HG03342 (cell line): Measurements from ENCODE around the gene FBLN2.
"Not testable (repeated sequence)": the region's sequence is repeated elsewhere in the genome, so short reads cannot be mapped to it uniquely, and the experiment has no call there.

Source experiments
- ATAC-seq: cut with Tn5 transposase; IDR thresholded peaks from one replicate; pipeline ENCODE4 v1.9.1; 2021; ENCODE audit warnings: mild to moderate bottlenecking, moderate library complexity; ENCODE audit not compliant: unreplicated experiment

FBLN2 gene

DNA sequence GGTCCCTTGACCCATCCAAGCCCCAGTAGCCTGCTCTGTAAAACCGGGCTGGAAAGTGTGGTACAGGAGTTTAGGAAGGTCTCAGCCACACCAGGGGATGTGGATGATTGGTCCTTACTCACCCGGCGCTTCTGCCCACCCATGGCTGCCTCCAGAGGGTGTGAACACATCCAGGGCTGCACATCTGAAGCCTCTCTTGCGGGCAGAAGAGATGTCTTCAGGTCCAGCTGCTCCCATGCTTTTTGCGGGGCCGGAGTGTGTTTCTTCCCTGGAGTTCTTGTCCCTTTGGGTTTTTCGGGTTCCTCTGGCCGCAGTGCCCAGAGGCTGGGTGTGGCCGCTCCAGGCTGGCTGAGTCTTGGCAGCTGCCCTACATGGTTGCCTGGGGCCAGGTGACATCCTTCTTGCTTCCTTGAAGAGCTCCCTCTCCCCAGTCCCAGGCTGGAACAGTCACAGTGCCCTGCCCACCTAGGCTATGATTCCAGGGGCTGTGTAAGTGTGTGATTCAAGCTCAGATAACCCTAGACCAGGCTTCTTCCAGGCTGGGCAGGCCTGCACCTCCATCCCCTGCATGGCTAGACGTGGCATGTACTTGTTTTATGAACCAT is 34.9 kb upstream of the FBLN2 start:
- no peak for ATAC-seq

DNA sequence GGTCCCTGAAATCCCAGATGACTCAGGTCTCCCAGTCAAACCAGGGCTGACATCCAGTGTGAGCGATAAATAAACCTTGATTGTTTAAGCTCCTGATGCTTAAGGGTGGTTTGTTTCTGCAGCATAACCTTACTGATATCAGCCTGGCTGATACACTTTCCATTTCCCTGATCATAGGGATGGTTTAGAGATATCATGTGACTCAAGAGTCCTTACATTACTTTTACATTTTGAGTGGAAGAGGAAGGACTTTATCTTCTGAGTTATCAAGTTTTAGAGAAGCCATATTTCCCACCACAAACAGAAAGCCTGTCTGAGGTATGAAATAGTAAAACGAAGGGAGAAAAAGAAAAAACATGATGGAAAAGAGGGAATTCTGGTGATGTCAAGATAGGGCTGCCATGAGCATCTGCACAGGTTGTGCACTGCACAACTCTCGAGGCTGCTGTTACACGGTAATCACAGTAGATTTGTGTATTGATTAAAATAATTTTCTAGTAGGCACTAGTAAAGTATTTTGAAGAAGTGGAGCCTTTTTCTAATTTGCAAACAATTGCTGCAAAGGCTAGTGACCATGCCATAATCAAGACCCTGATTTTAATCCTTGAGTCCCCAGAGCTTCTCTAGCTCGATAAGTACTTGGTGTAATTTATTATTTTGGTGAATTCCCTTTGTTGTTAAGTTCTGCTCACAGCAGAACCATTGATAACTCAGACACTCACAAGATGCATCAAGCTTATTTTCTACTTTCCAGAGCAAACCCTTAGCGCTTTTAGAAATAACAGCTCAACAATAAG is 34.1 kb upstream of the FBLN2 start:
- ATAC-seq, result no peak

DNA sequence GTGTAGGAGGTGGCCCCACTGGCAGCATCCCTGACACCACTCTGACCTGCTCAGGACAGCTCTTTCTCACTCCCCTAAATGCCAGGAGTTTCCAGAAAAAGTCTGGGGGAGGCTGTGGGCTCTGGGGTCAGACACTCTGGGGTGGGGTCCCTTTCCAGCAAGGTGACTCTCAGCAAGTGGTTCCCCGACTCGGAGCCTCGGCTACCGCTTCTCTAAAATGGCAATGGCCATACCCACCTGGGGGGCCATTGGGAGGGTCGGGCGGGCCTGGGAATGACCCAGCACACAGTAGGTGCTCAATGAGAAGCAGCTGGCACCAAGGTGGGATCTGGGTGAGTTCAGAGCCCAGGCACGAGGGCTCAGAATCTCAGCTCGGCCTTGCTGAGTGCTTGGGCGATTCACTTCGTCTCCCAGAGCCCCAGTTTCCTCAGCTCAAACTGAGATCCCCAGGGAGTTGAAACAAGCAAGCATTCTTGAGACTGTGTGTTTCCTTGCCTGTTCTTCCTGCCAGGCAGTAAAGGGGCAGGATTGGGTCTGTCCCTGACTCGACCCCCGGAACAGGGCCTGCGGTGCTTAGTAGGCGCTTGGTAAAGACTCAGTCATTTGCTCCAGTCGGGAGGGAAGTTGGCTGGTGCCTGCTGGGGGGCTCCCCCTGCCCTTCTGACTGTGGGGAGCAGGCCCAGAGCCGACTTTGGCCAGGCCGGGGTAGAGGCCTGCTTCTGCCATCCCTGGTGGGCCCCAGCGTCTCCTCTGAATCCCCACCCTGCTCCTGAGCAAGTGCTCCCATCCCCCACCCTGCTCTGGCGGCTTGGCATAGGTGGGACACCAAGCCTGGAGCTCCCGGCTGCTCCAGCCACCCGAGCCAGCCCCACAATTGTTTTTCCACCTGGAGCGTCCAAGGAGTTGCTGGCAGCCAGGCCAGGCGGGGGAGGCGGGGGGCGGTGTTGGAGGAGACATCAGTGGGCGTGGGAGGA is 32.9 kb upstream of the FBLN2 start:
- no peak for ATAC-seq

DNA sequence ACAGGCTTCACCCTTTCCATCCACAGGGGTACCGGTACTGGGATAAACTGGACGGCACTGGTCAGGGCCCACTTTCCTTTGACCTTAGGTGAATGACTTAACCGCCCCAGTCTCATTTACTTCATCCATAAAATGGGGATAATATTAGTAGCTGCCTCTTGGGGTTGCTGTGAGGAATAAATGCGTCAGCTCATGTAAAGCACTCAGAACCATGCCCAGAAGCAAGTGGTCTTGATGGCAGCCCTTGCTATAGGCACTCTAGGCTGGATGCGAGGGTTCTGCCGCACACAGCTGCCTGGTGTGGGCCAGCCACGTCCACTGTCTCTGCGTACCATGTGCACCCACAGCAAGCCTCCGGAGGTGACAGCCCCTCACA is 32.2 kb upstream of the FBLN2 start:
- no peak for ATAC-seq

DNA sequence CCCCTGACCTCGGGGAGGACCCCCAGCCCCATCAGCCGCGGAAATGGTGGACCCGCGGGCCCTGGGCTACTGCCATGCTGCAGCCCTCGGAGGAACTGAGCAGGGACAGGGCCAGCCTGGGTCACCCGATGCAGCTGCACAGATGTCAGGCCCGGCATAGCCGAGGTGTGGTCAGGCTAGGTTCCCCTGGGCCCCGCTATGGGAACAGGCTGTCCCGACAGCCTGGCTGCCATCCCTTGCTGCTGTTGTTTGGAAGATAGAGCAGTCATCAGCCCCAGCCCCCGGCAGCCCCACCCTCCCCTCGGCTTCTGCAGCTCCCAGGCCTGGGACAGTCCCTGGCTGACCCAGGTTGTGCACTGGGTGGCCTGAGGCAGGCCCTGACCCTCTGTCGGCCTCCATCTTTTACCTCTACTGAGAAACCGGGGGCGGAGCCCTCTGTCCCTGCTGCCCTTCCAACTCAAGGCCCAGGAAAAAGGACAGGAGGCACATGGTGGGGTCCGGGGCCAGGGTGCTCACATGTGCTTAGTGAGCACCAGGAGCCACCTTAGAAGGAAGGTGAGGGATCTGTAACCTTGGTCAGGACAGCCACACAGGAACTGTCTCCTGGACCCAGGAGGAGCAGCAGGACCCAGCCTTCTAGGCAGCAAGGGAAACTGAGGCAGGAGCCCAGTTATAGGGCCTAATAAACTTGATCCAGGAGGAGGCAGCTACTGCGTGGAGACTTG is 31.5 kb upstream of the FBLN2 start:
- ATAC-seq, result no peak

DNA sequence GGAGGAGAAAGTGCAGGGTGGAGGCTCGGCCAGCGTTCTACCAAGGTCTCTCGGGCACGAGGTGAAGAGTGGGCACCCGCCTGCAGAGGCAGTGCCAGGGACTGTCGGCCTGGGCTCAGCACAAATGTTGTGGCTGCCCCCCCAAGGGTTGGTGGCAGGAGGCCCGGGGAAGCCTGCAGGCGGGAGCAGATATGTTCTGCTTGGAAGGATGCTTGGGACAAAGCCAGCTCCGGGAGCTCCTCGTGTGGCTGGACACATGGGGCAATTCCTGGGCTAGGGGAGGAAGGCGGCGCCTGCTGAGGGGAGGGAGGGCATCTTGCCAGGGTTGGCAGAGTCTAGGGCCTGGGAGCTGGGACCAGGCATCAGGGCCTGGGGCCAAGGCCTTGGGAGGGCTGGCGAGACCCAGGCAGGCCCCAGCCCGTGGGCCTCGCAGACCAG is 30.4 kb upstream of the FBLN2 start:
- ATAC-seq, result no peak

DNA sequence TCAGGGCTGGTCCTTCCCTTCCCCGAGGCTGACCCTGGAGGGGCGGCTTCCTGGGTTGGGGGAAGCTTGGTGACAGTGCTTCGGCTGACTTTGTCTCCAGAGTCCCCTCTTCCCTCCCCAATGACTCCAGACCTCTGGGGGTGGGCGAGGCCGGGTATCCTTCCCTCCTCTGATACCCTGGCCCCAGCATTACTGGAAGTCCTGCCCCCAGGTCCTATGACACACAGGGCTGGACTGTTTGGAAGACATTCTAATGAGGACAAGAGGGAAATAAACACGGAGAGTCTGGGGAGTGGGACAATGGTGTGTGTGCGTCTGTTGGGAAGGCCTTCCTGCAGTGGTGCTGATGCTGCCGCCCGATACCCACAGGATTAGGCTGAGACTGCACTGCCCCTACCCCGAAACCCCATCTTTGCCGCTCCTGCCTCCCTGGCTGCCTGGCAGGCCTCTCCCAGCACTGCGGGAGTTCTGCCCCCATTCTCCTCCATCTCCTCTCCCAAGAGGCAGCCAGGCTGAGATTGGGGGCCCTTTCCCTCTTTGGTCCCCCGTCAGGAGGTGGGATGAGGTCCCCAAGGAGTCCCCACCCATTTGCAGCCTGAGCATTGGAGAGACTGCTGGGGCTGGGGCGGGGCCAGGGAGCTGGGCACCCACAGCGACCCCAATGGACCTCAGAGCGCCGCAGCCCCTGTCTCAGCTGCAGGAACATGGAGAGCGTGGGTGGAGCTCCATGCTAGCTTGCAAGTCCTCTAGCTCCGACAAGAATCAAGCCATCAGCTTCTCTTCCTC is 29.7 kb upstream of the FBLN2 start:
- no peak for ATAC-seq

DNA sequence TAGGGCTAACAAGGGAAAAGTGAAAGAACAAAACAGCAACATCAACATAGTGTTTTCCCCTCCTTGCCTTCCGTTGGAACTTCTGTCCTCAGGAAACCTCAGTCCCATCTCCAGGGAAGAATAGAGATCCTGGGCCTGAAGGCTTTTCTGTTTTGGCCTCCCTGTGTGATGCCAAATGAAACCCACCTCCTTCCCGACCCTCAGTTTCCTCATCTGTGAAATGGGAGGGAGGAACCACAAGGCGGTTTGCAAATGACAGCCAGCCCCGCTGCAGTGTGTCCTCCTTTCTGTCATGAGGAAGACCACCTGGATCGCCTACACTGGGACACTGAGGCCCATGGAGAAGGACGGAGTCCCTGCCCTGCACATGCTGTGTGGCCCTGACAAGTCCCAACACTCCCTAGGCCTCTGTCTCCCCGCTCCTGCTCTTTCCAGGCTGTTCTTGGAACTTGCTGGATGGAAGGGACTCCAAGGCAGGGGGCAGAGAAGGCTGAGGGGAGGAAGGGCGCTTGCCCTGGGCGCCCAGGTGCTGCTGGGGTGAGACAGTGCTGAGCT is 28.5 kb upstream of the FBLN2 start:
- no peak for ATAC-seq

DNA sequence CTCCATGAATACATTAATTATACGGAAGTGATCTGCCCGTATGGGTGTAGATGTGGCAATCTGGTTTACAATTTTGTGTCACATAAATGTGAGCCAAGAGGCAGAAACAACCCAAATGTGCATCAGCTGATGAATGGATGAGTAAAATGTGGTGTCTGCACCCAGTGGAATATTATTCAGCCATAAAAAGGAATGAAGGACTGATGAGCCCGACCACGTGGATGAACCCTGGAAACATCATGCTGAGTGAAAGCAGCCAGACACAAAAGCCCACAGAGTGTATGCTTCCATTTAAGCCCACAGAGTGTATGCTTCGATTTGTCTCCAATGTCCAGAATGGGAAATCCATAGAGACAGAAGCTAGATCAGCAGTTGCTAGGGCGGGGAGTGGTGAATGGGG is 27.6 kb upstream of the FBLN2 start:
- no peak for ATAC-seq

DNA sequence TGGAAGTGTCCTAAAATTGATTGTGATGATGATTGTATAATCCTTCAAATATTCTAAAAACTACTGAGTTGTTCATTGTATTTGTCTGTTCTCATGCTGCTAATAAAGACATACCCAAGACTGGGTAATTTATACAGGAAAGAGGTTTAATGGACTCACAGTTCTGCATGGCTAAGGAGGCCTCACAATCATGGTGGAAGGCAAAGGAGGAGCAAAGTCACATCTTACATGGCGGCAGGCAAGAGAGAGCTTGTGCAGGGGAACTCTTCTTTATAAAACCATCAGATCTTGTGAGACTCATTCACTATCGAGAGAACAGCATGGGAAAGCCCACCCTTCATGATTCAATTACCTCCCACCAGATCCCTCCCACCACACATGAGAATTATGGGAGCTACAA is 27.2 kb upstream of the FBLN2 start:
- not testable (repeated sequence) for ATAC-seq

DNA sequence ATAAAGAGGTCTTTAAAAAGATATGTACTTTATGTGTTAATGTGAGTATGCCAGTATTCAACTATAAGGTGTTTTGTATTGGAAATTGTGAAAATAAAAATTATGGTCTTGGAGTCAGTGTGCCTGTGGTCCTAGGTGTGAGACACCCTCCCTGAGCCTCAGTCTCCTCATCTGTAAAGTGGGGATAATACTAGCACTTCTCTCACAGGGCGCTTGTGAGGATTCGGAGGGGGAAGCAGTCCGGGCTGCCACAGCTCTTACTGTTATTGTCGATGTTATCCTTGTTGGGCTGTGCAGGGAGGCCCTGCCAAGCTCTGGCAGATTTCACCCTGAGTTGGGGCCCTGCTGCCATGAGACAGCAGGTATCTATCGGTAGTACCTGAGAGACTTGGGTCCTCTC is 26.7 kb upstream of the FBLN2 start:
- ATAC-seq, result no peak

DNA sequence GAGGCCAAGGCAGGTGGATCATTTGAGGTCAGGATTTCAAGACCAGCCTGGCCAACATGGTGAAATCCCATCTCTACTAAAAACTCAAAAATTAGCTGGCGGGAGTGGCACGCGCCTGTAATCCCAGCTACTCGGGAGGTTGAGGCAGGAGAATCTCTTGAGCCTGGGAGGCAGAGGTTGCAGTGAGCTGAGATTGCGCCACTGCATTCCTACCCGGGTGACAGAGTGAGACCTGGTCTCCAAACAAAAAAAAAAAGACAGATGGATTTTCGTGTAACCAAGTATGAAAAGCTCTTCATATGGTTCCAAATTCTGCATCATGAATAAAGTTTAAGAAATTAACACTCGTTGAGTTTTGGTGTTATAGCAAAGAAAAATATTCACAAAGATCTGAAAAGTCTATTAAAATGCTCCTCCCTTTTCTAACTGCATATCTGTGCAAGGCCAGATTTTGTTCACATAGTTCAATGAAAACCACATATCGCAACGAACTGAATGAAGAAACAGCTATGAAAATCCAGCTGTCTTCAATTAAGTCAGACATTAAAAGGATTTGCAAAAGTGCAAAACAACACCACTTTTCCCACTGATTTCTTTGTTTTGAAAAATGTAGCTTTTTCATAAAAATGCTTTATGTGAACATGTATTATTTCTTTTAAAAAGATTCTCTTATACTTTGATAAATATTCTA is 23.8 kb upstream of the FBLN2 start:
- no peak for ATAC-seq

DNA sequence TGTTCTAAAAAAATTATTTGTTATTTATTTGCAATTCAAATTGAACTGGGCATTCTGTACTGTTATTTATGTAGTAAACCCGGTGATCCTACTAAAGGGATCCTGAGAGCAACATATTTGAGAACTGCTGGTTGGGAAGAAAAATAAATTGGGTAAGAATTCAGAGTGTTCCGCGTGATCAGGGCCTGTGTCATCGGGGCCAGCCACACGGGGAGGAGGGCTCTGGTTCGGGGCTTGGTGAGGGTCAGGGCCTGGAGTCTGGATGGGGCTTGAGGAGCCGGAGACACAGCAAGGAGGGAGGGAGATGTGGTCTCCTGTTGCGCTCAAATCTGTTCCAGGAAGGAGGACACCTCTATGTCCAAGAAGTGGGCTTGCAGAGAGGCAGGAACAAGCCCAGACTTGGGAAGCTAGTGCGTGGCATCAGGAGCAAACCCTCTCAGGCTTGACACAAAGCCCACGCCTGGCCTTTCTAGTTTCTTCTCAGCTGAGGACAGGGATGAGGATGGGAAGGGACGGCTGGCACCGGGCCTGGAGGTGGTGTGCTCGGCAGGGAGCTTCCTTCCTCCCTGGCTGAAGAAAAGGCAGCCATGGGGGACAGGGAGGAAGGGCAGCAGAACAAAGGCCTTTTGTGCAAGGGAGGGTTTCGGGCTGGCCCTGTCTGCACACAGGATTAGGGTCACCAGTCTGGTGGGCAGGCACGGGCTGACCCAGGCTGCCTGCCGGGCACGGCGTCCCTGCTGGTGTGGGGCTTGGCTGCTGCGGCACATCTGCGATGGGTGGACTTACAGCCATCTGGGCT is 22.9 kb upstream of the FBLN2 start:
- ATAC-seq, result no peak

DNA sequence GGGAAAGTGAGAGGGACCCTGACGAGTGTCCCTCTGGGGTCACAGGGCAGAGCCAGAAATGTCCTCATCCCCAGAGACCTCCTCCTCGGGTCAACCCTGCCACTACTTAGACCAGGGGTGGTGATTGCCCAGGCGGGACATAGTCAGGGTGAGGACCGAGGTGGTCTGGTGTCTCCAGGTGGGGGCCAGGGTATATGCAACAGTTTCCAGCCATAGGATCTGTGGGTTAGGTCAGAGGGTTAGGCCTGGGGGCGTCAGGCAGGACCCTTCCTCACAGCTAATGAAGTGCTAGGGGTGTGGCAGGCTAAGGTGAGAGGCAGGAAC is 22.3 kb upstream of the FBLN2 start:
- ATAC-seq, result no peak

DNA sequence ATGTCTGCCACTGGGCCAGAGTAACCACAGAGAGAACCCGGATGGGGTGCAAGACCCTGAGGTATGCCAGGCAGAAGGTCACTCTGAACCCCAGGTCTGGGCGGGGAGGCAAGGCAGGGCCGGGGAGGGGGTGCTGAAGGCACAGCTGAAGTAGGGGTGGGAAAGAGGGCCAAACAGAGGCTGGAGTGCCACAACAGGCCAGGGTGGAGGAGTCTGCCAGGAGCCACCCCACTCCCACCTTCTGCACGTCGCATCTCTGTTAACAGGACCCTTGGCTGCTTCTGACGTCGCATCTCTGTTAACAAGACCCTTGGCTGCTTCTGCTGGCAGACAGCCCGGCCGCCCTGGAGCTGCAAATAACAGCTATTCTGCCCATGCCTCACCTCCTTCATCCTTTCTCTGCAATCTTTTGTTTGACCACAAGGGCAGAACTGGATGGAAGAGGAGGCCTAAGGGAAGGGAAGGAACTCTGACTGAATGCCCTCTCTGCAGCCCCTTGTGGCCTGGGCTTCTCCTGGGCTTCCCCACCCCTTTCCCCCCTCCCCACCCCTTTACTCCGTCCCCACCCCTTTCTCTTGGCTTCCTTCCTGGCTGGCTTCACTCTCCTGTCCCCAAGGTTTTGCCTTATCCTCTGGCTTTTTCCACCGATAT is 20.6 kb upstream of the FBLN2 start:
- ATAC-seq, result no peak

DNA sequence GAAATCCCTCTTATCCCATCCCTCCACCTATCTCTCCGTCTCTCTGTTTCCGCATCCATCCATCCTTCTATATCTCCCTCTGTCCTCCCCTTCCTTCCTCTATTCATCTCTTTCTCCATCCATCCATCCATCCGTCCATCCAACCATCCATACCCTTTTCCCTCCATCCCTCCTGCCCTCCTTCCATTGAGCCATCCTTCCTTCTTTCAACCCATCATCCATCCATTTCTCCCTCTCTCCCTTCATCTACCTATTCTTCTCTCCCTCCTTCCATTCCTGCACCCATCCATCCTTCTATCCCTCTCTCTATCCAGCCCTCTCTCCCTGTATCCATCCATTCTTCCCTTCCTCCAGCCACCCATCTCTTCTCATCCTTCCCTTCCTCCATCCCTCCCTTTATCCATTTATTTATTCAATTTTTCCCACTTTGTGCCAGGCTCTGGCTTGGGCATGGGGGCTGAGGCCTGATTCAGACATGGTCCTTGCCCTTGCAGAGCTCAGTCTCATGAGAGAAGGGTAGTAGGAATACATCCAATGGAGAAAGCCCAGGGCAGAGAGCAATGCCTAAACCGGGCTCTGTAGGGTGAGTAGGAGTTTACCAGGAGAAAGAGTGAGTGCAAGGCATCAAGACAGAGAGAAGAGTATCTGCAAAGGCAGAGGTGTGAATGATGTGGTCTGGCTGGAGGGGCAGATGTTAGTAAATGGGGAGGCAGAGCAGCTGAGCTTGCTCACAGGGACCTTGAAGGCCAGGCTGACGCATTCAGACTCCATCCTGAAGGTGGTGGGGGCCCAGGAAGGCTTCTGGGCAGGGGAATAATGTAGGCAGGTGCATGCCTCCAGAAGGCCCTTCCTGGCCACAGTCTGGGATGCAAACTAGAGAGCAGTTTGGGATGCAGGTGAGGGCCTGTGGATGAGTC is 19.5 kb upstream of the FBLN2 start:
- ATAC-seq, result no peak
